Panc1 (cell line): ENCODE data around the gene CATSPERD.

ENCODE experiments used
- CTCF ChIP-seq: fragments of 450-650 bp; IDR thresholded peaks from 2 replicates; pipeline ENCODE4 v1.5.1; 2017; ENCODE audit warnings: mild to moderate bottlenecking
- REST ChIP-seq, 2 experiments: IDR thresholded peaks; 2 replicates each; pipeline ENCODE4 v1.6.1; 2011 to 2012; ENCODE audit warnings: low read depth in 2 of 2, control low read depth in 1 of 2, low read length in 1 of 2, mild to moderate bottlenecking in 1 of 2, moderate library complexity in 1 of 2; ENCODE audit not compliant: insufficient read depth in 1 of 2

- TF ChIP-seq REST (IDR thresholded peaks at IDR 0.05; ENCODE audit: insufficient read depth in 1 of 2, low read depth in 2 of 2, low read length in 1 of 2): no peak
- no peak for TF ChIP-seq CTCF
Measured at GRCh38 chr19:5676772-5677105, 43.7 kb upstream of the CATSPERD start.
